ENCODE results near the gene MTCL1. TPM values are rescaled to one million over a fixed set of nuclear protein-coding genes. Genes with fewer than 3 reads are reported as not detected.

MTCL1 gene
- total RNA-seq, 2 experiments from 2014 or later = 0.92 to 1.1 TPM

- POLR2A ChIA-PET = no interaction called here
- CTCF ChIA-PET = no interaction called here
These were observed 95.5 kb downstream of the MTCL1 start for GRCh38 chr18:8800876-8801262.

GRCh38 chr18:8801263-8801901 lies 96.0 kb downstream of the MTCL1 start:
- POLR2A ChIA-PET = no interaction called here
- CTCF ChIA-PET = no interaction called here

GRCh38 chr18:8802017-8802672 lies 96.8 kb downstream of the MTCL1 start:
- POLR2A ChIA-PET = no interaction called here
- CTCF ChIA-PET = no interaction called here

GRCh38 chr18:8803063-8803795 lies 97.9 kb downstream of the MTCL1 start:
- POLR2A ChIA-PET = no interaction called here
- CTCF ChIA-PET = no interaction called here

GRCh38 chr18:8803957-8804356 lies 98.6 kb downstream of the MTCL1 start:
- ChIA-PET POLR2A (no interaction called here), CTCF (interaction anchor here (0.7 kb wide), 1 partner anchor 120 kb away, joined by 4 read pairs; no protein-coding TSS in a partner anchor)

GRCh38 chr18:8805552-8805951 lies 100.2 kb downstream of the MTCL1 start:
- ChIA-PET CTCF (no interaction called here), POLR2A (no interaction called here)

GRCh38 chr18:8806100-8806797 lies 100.9 kb downstream of the MTCL1 start:
- ChIA-PET CTCF (interaction anchor here (0.8 kb wide), 1 partner anchor 26 kb away, joined by 3 read pairs; no protein-coding TSS in a partner anchor), POLR2A (interaction anchor here (0.7 kb wide), 1 partner anchor 403 kb away, joined by 5 read pairs; no protein-coding TSS in a partner anchor)

- POLR2A ChIA-PET = interaction anchor here (0.7 kb wide), 1 partner anchor 402 kb away, joined by 5 read pairs; no protein-coding TSS in a partner anchor
- CTCF ChIA-PET = interaction anchor here (0.8 kb wide), 1 partner anchor 25 kb away, joined by 3 read pairs; no protein-coding TSS in a partner anchor
These were observed 101.6 kb downstream of the MTCL1 start for GRCh38 chr18:8806798-8807487.

- ChIA-PET POLR2A (no interaction called here), CTCF (no interaction called here)
These were observed 102.1 kb downstream of the MTCL1 start for GRCh38 chr18:8807488-8807805.

- CTCF ChIA-PET = no interaction called here
- POLR2A ChIA-PET = no interaction called here
These were observed 102.6 kb downstream of the MTCL1 start for GRCh38 chr18:8808001-8808400.

- CTCF ChIA-PET = no interaction called here
- POLR2A ChIA-PET = no interaction called here
These were observed 104.2 kb downstream of the MTCL1 start for GRCh38 chr18:8809514-8809913.

GRCh38 chr18:8810157-8810556 lies 104.8 kb downstream of the MTCL1 start:
- POLR2A ChIA-PET = no interaction called here
- CTCF ChIA-PET = no interaction called here

GRCh38 chr18:8811115-8811514 lies 105.8 kb downstream of the MTCL1 start:
- ChIA-PET POLR2A (no interaction called here), CTCF (no interaction called here)

GRCh38 chr18:8812631-8813030 lies 107.3 kb downstream of the MTCL1 start:
- ChIA-PET POLR2A (no interaction called here), CTCF (interaction anchor here (1.5 kb wide), 1 partner anchor 15 kb away, joined by 3 read pairs; no protein-coding TSS in a partner anchor)

- ChIA-PET POLR2A (no interaction called here), CTCF (interaction anchor here (1.5 kb wide), 1 partner anchor 16 kb away, joined by 3 read pairs; no protein-coding TSS in a partner anchor)
These were observed 108.3 kb downstream of the MTCL1 start for GRCh38 chr18:8813611-8814010.

GRCh38 chr18:8814206-8814605 lies 108.8 kb downstream of the MTCL1 start:
- CTCF ChIA-PET = no interaction called here
- POLR2A ChIA-PET = no interaction called here

GRCh38 chr18:8816220-8816619 lies 110.9 kb downstream of the MTCL1 start:
- ChIA-PET POLR2A (no interaction called here), CTCF (no interaction called here)

- POLR2A ChIA-PET = interaction anchor here (0.7 kb wide), 1 partner anchor 41 kb away, joined by 5 read pairs; no protein-coding TSS in a partner anchor
These were observed 111.5 kb downstream of the MTCL1 start for GRCh38 chr18:8816816-8817215.

GRCh38 chr18:8818982-8819381 lies 113.6 kb downstream of the MTCL1 start:
- POLR2A ChIA-PET = no interaction called here
- CTCF ChIA-PET = no interaction called here

More at GRCh38 chr18:8816816-8817215, 111.5 kb downstream of the MTCL1 start:
- CTCF ChIA-PET = interaction anchor here (0.6 kb wide), 1 partner anchor 967 kb away, joined by 3 read pairs; no protein-coding TSS in a partner anchor

Data from activated CD8-positive, alpha-beta memory T cell treated with anti-CD3 and anti-CD28 coated beads for 36 hours (primary cell).